ENCODE data around the gene FCHO1. TPM values are rescaled to one million over a fixed set of nuclear protein-coding genes. Genes with fewer than 3 reads are reported as not detected.
"Not testable (repeated sequence)": the region's sequence is repeated elsewhere in the genome, so short reads cannot be mapped to it uniquely, and the experiment has no call there.

FCHO1 gene
- total RNA-seq, 1 donor from 2014 or later, result 1.5 TPM

DNA sequence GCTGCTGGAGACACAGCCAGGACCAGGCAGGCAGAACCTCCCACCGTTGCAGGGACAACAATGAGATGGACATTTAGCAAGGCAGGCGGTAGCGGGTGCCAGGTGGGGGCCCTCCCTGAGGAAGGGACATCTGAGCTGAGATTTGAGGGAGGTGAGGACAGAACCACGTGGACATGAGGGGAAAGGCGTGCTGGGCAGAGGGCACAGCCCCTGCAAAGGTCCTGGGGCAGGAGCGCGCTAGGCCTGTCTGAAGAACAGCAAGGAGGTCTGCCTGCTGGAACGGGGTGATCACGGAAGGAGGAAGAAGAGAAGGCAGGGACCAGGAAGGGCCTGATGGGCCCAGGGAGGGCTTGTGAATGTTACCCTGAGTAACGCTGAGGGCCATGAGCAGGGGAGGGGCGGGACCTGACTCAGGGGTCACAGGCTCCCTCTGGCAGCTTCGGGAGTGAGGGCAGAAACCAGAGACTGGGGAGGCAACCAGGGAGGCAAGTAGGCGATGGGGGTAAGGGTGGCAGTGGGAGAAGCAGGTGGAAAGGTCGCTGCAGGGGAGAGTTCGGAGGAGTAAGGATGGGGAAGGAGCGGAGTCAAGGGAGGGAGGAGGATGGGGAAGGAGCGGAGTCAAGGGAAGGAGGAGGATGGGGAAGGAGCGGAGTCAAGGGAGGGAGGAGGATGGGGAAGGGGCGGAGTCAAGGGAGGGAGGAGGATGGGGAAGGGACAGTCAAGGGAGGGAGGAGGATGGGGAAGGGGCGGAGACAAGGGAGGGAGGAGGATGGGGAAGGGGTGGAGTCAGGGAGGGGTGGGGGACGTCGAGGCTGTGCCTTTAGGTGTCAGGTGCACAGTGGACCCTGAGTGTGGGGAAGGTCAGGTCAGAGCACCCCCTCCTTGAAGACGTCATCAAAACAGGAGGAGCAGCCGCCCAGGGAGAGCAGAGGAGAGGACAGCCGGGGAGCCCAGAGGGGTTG, 28.0 kb downstream of the FCHO1 start:
- Histone ChIP-seq H3K36me3 (ENCODE audit: control insufficient read depth, insufficient read depth, low read length) (no peaks in the 10 kb centered on the region), H3K27me3 (ENCODE audit: control insufficient read depth, insufficient read depth, low read length) (peaks cover 7% of the 10 kb centered on the region), H3K4me3 (ENCODE audit: low read depth, low read length) (peak overlapping the region; percentile 26)
- TF ChIP-seq CTCF (IDR thresholded peaks at IDR 0.05; ENCODE audit: insufficient read depth, low read length, poor library complexity, severe bottlenecking), result no peak
- DNase-seq (ENCODE audit: low read depth), result no peak

DNA sequence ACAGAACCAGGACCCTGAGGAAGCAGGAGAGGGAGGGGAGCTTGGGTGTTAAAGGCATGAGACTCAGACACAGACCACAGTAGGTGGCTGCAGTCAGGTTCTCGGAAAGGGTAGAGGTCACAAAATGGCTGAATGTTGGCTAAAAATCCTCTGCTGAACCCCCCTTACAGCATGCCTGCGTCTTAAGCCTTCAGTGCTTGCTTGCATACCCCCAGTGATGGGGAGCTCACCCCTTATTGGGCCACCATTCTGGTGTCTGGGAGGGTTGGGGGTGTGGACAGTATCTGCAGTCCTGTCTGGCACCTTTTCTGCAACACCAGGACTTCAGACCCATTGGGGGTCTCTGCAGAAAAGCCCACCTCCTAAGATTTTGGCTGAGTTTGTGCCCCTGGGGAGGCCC, 29.5 kb downstream of the FCHO1 start:
- no peak for TF ChIP-seq CTCF (IDR thresholded peaks at IDR 0.05; ENCODE audit: insufficient read depth, low read length, poor library complexity, severe bottlenecking)
- no peak for DNase-seq (ENCODE audit: low read depth)
- Histone ChIP-seq H3K4me3 (ENCODE audit: low read depth, low read length) (no peak overlapping the region), H3K27me3 (ENCODE audit: control insufficient read depth, insufficient read depth, low read length) (peaks cover 7% of the 10 kb centered on the region), H3K36me3 (ENCODE audit: control insufficient read depth, insufficient read depth, low read length) (no peaks in the 10 kb centered on the region)

DNA sequence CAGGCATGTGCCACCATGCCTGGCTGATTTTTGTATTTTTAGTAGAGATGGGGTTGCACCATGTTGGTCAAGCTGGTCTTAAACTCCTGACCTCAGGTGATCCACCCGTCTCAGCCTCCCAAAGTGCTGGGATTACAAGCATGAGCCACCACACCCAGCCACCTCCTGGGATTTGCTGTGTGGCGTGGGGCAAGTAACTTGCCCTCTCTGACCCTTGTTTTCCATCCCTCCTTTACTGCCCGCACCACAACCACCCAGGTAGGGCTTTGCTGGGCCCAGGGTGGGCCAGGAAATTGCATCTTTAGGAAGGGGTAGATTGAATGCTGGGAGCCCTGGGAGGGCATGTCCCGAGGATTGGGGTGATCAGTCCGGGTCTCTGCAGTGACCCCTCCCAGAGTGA, 32.4 kb downstream of the FCHO1 start:
- H3K27me3 ChIP-seq (ENCODE audit: control insufficient read depth, insufficient read depth, low read length); H3K36me3 ChIP-seq (ENCODE audit: control insufficient read depth, insufficient read depth, low read length); DNase-seq (ENCODE audit: low read depth); H3K4me3 ChIP-seq (ENCODE audit: low read depth, low read length): not testable (repeated sequence)

DNA sequence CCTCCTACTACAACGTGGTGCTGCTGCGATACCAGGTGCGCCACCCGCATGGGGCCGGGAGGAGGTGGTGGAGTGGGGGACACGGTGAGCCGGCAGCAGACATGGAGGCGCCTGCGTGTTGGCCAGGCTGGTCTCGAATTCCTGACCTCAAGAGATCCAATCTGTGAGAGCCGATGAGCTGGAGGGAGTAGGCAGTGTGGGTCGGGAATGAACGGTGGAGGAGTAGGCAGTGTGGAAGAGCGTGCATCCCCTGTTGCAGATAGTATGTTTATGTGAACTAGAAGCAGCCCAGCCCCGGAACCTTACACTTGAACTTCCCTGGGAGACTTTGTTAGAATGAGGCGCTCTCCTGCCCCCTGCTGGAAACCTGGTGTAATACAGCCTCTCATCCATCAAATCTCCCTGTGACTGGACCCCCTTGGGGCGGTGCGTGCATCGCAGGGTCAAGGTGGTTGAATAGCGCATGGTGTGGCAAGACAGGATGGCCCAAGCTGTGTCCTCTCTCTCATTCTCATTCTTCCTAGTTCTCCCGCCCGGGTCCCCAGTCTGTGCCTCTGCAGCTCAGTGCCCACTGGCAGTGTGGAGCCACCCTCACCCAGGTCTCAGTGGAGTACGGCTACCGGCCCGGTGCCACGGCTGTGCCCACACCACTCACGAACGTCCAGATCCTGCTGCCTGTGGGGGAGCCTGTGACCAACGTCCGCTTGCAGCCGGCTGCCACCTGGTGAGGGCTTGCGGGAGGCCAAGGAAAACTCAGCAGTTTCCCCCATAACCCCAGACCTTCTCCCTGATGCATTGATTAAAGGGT, 33.1 kb downstream of the FCHO1 start:
- no peak for DNase-seq (ENCODE audit: low read depth)
- Histone ChIP-seq H3K27me3 (ENCODE audit: control insufficient read depth, insufficient read depth, low read length) (no peaks in the 10 kb centered on the region), H3K4me3 (ENCODE audit: low read depth, low read length) (no peak overlapping the region), H3K36me3 (ENCODE audit: control insufficient read depth, insufficient read depth, low read length) (no peaks in the 10 kb centered on the region)
- peak; percentile 82 for TF ChIP-seq CTCF (IDR thresholded peaks at IDR 0.05; ENCODE audit: insufficient read depth, low read length, poor library complexity, severe bottlenecking)

DNA sequence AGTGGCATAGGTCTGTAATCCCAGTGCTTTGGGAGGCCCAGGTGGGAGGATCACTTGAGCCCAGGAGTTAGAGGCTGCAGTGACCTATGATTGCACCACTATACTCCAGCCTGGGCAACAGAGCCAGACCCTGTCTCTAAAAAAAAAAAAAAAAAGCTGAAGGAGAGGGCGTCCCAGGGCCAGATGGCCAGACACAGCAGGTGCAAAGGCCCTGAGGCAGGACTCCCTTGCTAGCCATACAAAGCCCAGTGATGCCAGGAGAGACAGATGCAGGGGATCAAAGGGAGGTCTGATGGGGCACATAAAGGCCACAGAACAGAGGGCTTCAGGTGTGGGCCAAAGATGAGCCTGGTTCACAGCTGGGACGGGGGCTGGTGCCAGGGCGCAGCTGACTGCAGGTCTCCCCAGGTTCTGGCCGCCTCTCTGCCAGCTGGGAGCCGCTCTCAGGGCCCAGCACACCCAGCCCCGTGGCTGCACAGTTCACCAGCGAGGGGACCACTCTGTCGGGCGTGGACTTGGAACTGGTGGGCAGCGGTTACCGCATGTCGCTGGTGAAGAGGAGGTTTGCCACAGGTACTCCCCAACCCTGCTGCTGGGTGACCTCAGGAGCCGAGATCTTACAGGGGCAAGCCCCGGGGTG, 36.1 kb downstream of the FCHO1 start:
- DNase-seq (ENCODE audit: low read depth), result no peak
- no peak overlapping the region for H3K4me3 ChIP-seq (ENCODE audit: low read depth, low read length)
- H3K36me3 ChIP-seq (ENCODE audit: control insufficient read depth, insufficient read depth, low read length), result no peaks in the 10 kb centered on the region
- H3K27me3 ChIP-seq (ENCODE audit: control insufficient read depth, insufficient read depth, low read length), result no peaks in the 10 kb centered on the region
- no peak for TF ChIP-seq CTCF (IDR thresholded peaks at IDR 0.05; ENCODE audit: insufficient read depth, low read length, poor library complexity, severe bottlenecking)

DNA sequence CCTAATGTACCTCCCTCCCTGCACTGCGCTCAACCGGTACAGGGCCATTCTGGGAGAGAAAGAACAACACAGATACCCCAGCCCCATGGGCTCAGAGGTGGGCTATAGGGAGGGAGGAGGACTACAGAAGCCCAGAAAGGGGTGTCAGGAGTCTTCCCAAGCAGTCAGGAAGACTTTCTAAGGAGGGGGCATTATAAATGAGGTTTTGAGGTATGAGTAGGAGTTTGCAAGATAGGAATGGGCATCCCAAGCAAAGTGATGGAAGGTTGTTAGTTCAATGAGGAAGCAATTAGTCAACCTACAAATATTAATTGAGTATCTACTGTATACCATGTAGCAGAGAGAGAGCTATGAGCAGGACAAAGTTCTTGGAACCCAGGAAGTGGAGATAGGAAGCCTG, 37.4 kb downstream of the FCHO1 start:
- no peaks in the 10 kb centered on the region for H3K36me3 ChIP-seq (ENCODE audit: control insufficient read depth, insufficient read depth, low read length)
- no peak for DNase-seq (ENCODE audit: low read depth)
- H3K4me3 ChIP-seq (ENCODE audit: low read depth, low read length), result no peak overlapping the region
- H3K27me3 ChIP-seq (ENCODE audit: control insufficient read depth, insufficient read depth, low read length), result no peaks in the 10 kb centered on the region
- TF ChIP-seq CTCF (IDR thresholded peaks at IDR 0.05; ENCODE audit: insufficient read depth, low read length, poor library complexity, severe bottlenecking), result no peak

Data from kidney epithelial cell (primary cell).